Epidermal melanocyte (primary cell): ENCODE data around the gene TEKTIP1.
"Not testable (repeated sequence)": the region's sequence is repeated elsewhere in the genome, so short reads cannot be mapped to it uniquely, and the experiment has no call there.

Experiments
- DNase-seq: peaks from one replicate; pipeline ENCODE4 v3.0.0; 2011; ENCODE audit warnings: low spot score; ENCODE audit not compliant: insufficient read length

TEKTIP1 gene

DNA sequence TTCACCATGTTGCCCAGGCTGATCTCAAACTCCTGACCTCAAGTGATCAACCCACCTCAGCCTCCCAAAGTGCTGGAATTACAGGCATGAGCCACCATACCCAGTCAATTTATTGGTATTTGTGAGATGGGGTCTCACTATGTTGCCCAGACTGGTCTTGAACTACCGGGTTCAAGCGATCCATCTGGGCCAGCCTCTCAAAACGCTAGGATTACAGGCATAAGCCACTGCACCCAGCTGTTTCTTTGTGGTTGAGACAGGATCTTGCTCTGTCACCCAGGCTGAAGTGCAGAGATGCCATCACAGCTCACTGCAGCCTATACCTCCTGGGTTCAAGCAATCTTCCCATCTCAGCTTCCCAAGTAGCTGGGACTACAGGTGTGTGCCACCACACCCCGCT lies 42.8 kb downstream of the TEKTIP1 start:
- peak; percentile 4 for DNase-seq

DNA sequence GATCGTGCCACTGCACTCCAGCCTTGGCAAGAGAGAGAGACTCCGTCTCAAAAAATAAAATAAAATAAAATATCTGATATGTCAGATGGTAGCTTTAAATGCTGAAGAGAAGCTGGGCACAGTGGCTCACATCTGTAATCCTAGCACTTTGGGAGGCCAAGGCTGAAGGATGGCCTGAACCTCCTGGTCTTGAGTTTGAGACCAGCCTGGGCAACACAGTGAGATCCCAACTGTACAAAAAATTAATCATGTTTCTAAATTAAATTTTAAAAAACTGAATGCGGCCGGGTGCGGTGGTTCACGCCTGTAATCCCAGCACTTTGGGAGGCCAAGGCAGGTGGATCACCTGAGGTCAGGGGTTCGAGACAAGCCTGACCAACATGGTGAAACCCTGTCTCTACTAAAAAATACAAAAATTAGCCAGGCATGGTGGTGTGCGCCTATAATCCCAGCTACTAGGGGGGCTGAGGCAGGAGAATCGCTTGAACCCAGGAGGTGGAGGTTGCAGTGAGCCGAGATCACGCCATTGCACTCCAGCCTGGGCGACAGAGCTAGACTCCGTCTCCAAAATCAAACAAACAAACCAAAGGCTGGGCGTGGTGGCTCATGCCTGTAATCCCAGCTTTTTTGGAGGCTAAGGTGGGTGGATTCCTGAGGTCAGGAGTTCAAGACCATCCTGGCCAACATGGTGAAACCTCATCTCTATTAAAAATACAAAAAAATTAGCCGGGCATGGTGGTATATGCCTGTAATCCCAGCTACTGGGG lies 45.2 kb downstream of the TEKTIP1 start:
- DNase-seq = not testable (repeated sequence)

DNA sequence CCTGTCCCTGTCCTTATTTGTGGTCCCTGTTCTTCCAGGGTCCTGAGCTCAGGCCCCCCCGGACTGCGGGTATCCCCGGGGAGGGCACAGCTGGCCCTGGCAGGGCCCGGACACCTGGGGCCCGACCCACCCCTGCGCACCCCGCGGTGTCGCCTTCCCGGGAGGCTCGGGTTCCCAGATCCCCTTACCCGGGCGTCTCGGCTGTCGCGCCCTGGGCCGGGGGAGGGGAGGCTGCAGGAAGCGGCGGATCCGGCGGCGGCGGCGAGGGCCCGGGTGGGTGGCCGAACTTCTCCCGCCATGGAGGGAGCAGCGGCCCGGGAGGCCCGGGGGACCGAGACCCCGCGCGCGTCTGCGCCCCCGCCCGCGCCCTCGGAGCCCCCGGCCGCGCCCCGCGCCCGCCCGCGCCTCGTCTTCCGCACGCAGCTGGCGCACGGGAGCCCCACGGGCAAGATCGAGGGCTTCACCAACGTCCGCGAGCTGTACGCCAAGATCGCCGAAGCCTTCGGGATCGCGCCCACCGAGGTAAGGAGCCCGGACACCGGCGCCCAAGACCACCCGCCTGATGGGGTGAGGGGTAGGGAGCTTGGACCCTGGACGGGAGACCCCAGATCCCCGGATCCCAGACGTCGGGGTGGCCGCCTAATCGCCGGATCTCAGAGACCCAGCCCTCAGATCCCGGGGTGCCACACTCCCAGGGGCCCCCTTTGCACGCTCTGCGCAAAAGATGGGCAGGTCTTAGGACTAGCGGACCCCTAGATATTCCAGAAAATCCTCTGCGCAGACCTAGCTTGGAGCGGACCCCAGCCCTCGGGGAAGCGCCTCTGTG lies 46.5 kb downstream of the TEKTIP1 start, which contains the start of gene GIPC3:
TSS of gene GIPC3 (plus strand) at position 178 of the 826 bp plus-strand sequence. CDS start at position 298, 120 bp downstream.
- DNase-seq = no peak

DNA sequence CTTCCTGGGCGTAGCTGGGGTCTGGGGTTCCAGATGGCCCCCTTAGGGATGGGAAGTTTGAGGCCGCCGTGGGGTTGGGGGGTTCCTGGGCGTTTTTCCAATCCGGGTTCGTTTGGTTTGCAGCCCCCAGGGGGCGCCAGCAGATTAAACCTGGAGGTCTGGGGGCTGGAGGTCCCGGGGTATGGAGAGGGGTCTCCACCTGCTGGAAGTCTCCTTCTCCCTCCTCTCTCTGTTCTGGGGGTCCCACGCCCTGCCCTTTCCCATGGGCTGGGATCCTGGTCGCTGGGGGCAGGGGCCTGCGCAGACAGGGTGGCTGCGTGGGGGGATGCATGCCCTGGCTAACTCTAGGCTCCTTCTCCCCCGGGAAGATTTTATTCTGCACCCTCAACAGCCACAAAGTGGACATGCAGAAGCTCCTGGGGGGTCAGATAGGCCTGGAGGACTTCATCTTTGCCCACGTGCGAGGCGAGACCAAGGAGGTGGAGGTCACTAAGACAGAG lies 47.2 kb downstream of the TEKTIP1 start:
- DNase-seq = no peak

DNA sequence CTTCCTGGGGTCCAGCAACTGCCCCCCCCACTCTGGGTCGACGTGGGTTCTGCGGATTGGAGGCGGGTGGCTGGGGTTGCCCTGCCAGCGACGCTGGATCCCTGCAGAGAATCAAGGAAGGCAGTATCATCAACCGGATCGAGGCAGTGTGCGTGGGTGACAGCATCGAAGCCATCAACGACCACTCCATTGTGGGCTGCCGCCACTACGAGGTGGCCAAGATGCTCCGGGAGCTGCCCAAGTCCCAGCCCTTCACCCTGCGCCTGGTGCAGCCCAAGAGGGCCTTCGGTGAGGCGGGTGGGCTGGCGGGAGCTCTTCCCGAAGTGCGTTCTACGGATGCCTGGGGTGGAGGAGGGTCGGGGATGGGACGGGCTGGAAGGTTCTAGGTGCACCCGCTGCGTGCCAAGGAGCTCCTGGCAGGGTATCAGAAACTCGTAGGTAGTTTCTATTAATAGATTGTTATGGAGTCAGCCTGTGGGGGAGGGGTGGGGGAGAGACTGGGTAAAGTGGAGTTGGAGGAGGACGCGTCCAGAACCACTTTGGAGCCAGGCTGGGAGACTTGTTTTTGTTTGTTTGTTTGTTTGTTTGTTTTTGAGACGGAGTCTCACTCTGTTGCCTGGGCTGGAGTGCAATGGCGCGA lies 47.9 kb downstream of the TEKTIP1 start:
- no peak for DNase-seq

DNA sequence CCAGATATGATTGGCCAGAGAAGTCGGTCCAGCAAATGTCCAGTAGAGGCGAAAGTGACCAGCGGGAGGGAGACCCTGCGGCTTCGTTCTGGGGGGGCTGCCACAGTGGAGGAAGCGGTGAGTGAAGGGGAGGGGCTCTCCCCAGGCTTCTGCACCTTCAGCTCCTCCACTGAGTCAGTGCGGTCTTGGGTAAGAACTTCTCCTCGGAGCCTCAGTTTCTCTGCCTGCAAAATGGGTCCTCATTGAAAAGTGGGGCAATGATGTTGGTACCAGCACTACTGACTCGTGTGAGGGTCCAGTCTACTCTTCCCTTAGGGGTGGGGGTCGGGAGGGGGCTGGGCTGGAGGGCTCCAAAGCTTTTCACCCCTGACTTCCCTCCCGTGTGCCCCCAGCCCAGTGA lies 50.5 kb downstream of the TEKTIP1 start:
- no peak for DNase-seq

DNA sequence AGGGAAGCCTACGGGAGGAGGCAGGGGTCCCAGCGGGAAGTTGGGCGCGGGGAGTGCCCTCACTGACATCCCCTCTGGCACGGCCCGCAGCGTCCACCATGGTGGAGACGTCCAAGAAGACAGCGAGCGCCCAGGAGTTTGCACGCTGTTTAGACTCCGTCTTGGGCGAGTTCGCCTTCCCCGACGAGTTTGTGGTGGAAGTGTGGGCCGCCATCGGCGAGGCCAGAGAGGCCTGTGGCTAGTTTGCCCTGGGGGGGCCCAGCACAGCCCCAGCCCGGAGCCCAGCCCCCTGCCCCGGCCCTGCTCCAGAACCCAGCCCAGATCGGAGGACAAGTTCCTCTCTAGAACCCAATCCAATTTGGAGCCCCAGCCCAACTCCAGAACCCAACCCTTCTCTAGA lies 51.0 kb downstream of the TEKTIP1 start:
- no peak for DNase-seq

DNA sequence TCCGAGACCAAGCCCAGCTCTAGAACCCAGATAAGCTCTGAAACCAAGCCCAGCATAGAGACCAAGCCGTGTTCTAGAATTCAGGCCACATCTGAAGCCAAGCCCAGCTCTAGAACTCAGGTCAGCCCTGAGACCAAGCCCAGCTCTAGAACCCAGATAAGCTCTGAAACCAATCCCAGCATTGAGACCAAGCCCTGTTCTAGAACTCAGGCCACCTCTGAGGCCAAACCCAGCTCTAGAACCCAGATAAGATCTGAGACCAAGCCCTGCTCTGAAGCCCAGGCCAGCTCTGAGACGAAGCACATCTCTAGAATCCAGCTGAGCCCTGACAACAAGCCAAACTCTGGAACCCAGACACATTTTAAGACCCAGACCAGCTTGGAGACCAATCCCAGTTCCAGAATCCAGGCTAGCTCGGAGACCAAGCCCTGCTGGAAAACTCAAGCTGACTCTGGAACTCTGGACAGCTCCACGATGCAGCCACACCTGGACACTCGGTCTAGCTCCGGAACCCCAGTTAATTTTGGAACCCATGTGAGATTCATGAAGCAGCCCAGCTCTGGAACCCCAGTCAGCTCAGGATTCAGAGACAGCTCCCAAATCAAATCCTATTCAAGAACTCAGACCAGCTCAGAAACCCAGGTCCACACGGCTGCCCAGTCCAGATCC lies 52.2 kb downstream of the TEKTIP1 start:
- no peak for DNase-seq

DNA sequence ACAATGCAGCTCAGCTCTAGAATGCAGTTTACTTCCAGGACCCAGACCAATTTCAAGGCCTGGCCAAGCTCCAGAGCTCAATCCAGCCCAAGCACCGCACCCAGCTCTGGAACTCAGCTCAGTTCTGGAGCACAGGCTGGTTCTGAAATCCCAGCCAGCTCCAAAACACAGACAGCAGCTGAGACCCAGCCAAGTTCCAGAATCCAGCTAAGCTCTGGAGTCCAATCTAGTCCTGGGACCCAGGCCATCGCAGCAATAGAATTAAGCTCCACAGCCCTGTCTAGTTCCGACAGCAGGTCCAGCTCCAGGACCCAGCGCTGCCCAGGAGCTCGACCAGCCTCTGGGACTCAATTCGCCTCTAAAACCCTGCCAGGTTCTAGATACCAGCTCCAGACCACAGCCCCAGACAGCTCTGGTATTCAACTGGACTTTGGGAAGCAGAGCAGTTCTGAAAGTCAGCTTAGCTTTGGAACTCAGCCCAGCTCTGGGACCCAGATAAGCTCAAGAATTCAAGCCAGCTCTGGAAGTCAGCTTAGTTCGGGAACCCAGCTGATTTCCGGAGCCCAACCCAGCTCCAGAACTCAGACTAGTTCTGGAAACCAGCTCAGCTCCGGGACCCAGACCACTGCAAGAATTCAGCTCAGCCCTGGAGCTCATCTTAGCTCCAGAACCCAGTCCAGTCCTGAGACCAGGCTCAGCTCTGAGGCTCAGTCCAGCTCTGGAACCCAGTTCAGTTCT lies 53.1 kb downstream of the TEKTIP1 start:
- no peak for DNase-seq

DNA sequence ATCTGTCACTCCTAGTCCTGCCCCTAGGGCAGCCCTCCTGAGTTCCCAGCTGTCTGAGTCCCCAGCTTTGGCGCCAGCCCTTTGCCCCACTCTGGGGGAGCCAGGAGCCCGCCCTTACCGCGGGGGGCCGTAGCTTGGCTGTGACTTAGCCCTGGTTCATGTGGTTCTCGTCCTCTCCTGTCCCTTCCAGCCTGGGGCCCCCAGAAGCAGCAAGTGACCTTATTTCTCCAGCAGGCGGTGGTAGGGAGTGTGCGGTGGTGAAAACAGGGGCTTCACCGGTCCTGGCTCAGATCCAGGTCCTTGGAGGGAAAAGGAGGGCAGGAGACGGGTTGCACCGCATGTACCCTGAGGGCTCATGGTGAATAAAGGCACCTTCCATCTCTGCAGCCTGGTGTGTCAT lies 54.2 kb downstream of the TEKTIP1 start:
- DNase-seq = no peak
